HG03175 (cell line): ENCODE results near the gene ALKBH5.

ENCODE experiments used
- ATAC-seq: cut with Tn5 transposase; IDR thresholded peaks from one replicate; pipeline ENCODE4 v1.9.1; 2021; ENCODE audit warnings: mild to moderate bottlenecking, moderate library complexity; ENCODE audit not compliant: unreplicated experiment

Gene ALKBH5

GRCh38 chr17:18183334-18184142 is at the start of gene ALKBH5:
ALKBH5 (plus strand) TSS chr17:18183828; CDS start chr17:18184244, 416 bp downstream.
- peak; percentile 85 for ATAC-seq

GRCh38 chr17:18136357-18136756 is 47.3 kb upstream of the ALKBH5 start:
- ATAC-seq: no peak

- no peak for ATAC-seq
Measured at GRCh38 chr17:18138065-18138749, 45.4 kb upstream of the ALKBH5 start.

GRCh38 chr17:18139092-18139491 is 44.5 kb upstream of the ALKBH5 start:
- no peak for ATAC-seq

GRCh38 chr17:18139498-18139897 is 44.1 kb upstream of the ALKBH5 start:
- no peak for ATAC-seq

- no peak for ATAC-seq
Measured at GRCh38 chr17:18139949-18140348, 43.7 kb upstream of the ALKBH5 start.

GRCh38 chr17:18140648-18141047 is 43.0 kb upstream of the ALKBH5 start:
- ATAC-seq: no peak

- no peak for ATAC-seq
Measured at GRCh38 chr17:18141210-18141803, 42.3 kb upstream of the ALKBH5 start.

GRCh38 chr17:18142417-18142816 is 41.2 kb upstream of the ALKBH5 start:
- ATAC-seq: no peak

- no peak for ATAC-seq
Measured at GRCh38 chr17:18143044-18143936, 40.3 kb upstream of the ALKBH5 start.

GRCh38 chr17:18144261-18144660 is 39.4 kb upstream of the ALKBH5 start:
- no peak for ATAC-seq

- no peak for ATAC-seq
Measured at GRCh38 chr17:18144855-18145254, 38.8 kb upstream of the ALKBH5 start.

GRCh38 chr17:18145811-18146210 is 37.8 kb upstream of the ALKBH5 start:
- ATAC-seq: no peak

- ATAC-seq: no peak
Measured at GRCh38 chr17:18146259-18146658, 37.4 kb upstream of the ALKBH5 start.

- ATAC-seq: no peak
Measured at GRCh38 chr17:18146980-18147379, 36.6 kb upstream of the ALKBH5 start.

- ATAC-seq: no peak
Measured at GRCh38 chr17:18148586-18148985, 35.0 kb upstream of the ALKBH5 start.

GRCh38 chr17:18151290-18151689 is 32.3 kb upstream of the ALKBH5 start:
- no peak for ATAC-seq

GRCh38 chr17:18155179-18155578 is 28.4 kb upstream of the ALKBH5 start:
- no peak for ATAC-seq

- no peak for ATAC-seq
Measured at GRCh38 chr17:18156171-18156975, 27.3 kb upstream of the ALKBH5 start.

GRCh38 chr17:18156976-18157280 is 26.7 kb upstream of the ALKBH5 start:
- ATAC-seq: no peak
